ENCODE measurements around the gene COL4A2. TPM values are rescaled to one million over a fixed set of nuclear protein-coding genes. Genes with fewer than 3 reads are reported as not detected.

COL4A2 gene
- total RNA-seq, 1 donor from 2014 or later: 1,556 TPM

- no peak for TF ChIP-seq CTCF (IDR thresholded peaks at IDR 0.05; ENCODE audit: unreplicated experiment)
- Mint-ChIP-seq H3K4me3 (ENCODE audit: unreplicated experiment) (no peak overlapping the region), H3K27ac (ENCODE audit: unreplicated experiment) (no peak overlapping the region), H3K36me3 (ENCODE audit: low read depth, unreplicated experiment) (peaks cover 65% of the 10 kb centered on the region), H3K4me1 (ENCODE audit: unreplicated experiment) (no peaks in the 10 kb centered on the region), H3K9me3 (ENCODE audit: unreplicated experiment) (no peaks in the 10 kb centered on the region), H3K27me3 (ENCODE audit: unreplicated experiment) (peaks cover 19% of the 10 kb centered on the region)
- DNase-seq (ENCODE audit: low spot score): no peak
These were observed 203.1 kb downstream of the COL4A2 start for GRCh38 chr13:110509971-110510786.

- peaks cover 15% of the 10 kb centered on the region for H3K27me3 Mint-ChIP-seq (ENCODE audit: unreplicated experiment)
- H3K27ac Mint-ChIP-seq (ENCODE audit: unreplicated experiment): no peak overlapping the region
- H3K36me3 Mint-ChIP-seq (ENCODE audit: low read depth, unreplicated experiment): peaks cover 54% of the 10 kb centered on the region
- no peak overlapping the region for H3K4me3 Mint-ChIP-seq (ENCODE audit: unreplicated experiment)
- H3K4me1 Mint-ChIP-seq (ENCODE audit: unreplicated experiment): no peaks in the 10 kb centered on the region
- TF ChIP-seq CTCF (IDR thresholded peaks at IDR 0.05; ENCODE audit: unreplicated experiment): no peak
- no peaks in the 10 kb centered on the region for H3K9me3 Mint-ChIP-seq (ENCODE audit: unreplicated experiment)
- no peak for DNase-seq (ENCODE audit: low spot score)
These were observed 204.6 kb downstream of the COL4A2 start for GRCh38 chr13:110511509-110512181.

- Mint-ChIP-seq H3K4me1 (ENCODE audit: unreplicated experiment) (no peaks in the 10 kb centered on the region), H3K9me3 (ENCODE audit: unreplicated experiment) (no peaks in the 10 kb centered on the region), H3K27ac (ENCODE audit: unreplicated experiment) (no peak overlapping the region), H3K27me3 (ENCODE audit: unreplicated experiment) (peaks cover 10% of the 10 kb centered on the region), H3K4me3 (ENCODE audit: unreplicated experiment) (peak overlapping the region; percentile 42), H3K36me3 (ENCODE audit: low read depth, unreplicated experiment) (peaks cover 48% of the 10 kb centered on the region)
- DNase-seq (ENCODE audit: low spot score): no peak
- TF ChIP-seq CTCF (IDR thresholded peaks at IDR 0.05; ENCODE audit: unreplicated experiment): no peak
These were observed 205.2 kb downstream of the COL4A2 start for GRCh38 chr13:110512198-110512740.

GRCh38 chr13:110516500-110516899 is 209.4 kb downstream of the COL4A2 start:
- DNase-seq (ENCODE audit: low spot score): no peak
- peaks cover 30% of the 10 kb centered on the region for H3K36me3 Mint-ChIP-seq (ENCODE audit: low read depth, unreplicated experiment)
- no peaks in the 10 kb centered on the region for H3K9me3 Mint-ChIP-seq (ENCODE audit: unreplicated experiment)
- TF ChIP-seq CTCF (IDR thresholded peaks at IDR 0.05; ENCODE audit: unreplicated experiment): no peak
- no peak overlapping the region for H3K4me3 Mint-ChIP-seq (ENCODE audit: unreplicated experiment)
- peaks cover 15% of the 10 kb centered on the region for H3K27me3 Mint-ChIP-seq (ENCODE audit: unreplicated experiment)
- H3K27ac Mint-ChIP-seq (ENCODE audit: unreplicated experiment): no peak overlapping the region
- no peaks in the 10 kb centered on the region for H3K4me1 Mint-ChIP-seq (ENCODE audit: unreplicated experiment)
